BE2C (cell line): ENCODE measurements around the gene IMPA2.
"Not testable (repeated sequence)": the region's sequence is repeated elsewhere in the genome, so short reads cannot be mapped to it uniquely, and the experiment has no call there.

Experiments
- DNase-seq: peaks from one replicate; pipeline ENCODE4 v3.0.0-alpha.2; 2020
- H3K27me3 ChIP-seq: fragments of 250-450 bp; sonication (Bioruptor Pico); 2 replicates; pipeline ENCODE4 v1.5.1; 2020; ENCODE audit warnings: mild to moderate bottlenecking
- H3K36me3 ChIP-seq: fragments of 250-450 bp; sonication (Bioruptor Pico); 2 replicates; pipeline ENCODE4 v1.5.1; 2020; ENCODE audit warnings: mild to moderate bottlenecking
- H3K4me1 ChIP-seq: fragments of 250-450 bp; sonication (Bioruptor Pico); 2 replicates; pipeline ENCODE4 v1.5.1; 2020
- H3K4me3 ChIP-seq: 2 replicates; pipeline ENCODE4 v1.5.1; 2011; ENCODE audit warnings: low read depth, low read length
- H3K9me3 ChIP-seq: fragments of 250-450 bp; sonication (Bioruptor Pico); 2 replicates; pipeline ENCODE4 v1.5.1; 2020
- TF ChIP-seq, protein P1 (sequence below): IDR thresholded peaks from 2 replicates; pipeline ENCODE4 v1.5.1; 2012; ENCODE audit warnings: mild to moderate bottlenecking, low read depth, low read length

The IMPA2 gene

DNA sequence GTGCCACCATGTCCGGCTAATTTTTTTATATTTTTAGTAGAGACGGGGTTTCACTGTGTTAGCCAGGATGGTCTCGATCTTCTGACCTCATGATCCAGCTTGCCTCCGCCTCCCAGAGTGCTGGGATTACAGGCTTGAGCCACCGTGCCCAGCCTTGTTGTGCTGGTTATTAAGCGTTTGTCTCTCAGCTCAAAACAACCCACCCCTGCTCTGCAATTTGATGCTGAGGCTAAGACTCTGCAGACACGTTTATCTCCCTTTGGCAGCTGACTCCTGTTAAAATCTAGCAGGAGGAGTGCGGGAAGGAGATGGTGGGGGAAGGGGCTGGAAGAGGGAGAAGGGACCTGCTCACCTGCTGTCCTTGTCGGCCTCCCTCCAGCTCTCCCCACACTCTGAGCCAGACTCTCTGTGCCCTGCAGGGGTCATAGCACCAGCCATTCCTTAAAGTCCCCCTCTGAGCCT lies 29.9 kb upstream of the IMPA2 start:
- Histone ChIP-seq H3K27me3 (no peaks in the 10 kb centered on the region), H3K9me3 (no peaks in the 10 kb centered on the region), H3K4me1 (no peaks in the 10 kb centered on the region), H3K36me3 (no peaks in the 10 kb centered on the region), H3K4me3 (no peak overlapping the region)
- DNase-seq, result no peak
- TF ChIP-seq, protein P1, sequence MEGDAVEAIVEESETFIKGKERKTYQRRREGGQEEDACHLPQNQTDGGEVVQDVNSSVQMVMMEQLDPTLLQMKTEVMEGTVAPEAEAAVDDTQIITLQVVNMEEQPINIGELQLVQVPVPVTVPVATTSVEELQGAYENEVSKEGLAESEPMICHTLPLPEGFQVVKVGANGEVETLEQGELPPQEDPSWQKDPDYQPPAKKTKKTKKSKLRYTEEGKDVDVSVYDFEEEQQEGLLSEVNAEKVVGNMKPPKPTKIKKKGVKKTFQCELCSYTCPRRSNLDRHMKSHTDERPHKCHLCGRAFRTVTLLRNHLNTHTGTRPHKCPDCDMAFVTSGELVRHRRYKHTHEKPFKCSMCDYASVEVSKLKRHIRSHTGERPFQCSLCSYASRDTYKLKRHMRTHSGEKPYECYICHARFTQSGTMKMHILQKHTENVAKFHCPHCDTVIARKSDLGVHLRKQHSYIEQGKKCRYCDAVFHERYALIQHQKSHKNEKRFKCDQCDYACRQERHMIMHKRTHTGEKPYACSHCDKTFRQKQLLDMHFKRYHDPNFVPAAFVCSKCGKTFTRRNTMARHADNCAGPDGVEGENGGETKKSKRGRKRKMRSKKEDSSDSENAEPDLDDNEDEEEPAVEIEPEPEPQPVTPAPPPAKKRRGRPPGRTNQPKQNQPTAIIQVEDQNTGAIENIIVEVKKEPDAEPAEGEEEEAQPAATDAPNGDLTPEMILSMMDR, result no peak

DNA sequence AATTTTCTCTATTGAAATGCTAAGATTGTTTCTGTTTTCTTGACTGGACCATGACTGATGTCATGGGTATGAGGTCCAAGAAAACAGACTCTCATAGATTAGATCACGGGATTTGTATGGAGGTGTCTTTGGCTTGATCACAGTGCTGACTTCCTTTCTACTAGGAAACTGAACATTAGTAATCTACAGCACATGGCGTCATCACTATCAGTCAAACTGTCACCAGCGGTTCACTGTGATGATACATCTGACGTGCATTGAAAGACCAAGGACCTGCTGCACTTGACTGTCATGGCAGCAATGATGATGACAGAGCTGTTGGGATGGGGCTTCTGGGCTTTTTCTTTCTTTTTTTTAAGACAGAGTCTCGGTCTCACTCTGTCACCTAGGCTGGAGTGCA lies 28.2 kb upstream of the IMPA2 start:
- no peaks in the 10 kb centered on the region for H3K27me3 ChIP-seq
- no peaks in the 10 kb centered on the region for H3K4me1 ChIP-seq
- no peak overlapping the region for H3K4me3 ChIP-seq
- no peak for DNase-seq
- no peaks in the 10 kb centered on the region for H3K36me3 ChIP-seq
- H3K9me3 ChIP-seq, result no peaks in the 10 kb centered on the region
- TF ChIP-seq, protein P1, result no peak

DNA sequence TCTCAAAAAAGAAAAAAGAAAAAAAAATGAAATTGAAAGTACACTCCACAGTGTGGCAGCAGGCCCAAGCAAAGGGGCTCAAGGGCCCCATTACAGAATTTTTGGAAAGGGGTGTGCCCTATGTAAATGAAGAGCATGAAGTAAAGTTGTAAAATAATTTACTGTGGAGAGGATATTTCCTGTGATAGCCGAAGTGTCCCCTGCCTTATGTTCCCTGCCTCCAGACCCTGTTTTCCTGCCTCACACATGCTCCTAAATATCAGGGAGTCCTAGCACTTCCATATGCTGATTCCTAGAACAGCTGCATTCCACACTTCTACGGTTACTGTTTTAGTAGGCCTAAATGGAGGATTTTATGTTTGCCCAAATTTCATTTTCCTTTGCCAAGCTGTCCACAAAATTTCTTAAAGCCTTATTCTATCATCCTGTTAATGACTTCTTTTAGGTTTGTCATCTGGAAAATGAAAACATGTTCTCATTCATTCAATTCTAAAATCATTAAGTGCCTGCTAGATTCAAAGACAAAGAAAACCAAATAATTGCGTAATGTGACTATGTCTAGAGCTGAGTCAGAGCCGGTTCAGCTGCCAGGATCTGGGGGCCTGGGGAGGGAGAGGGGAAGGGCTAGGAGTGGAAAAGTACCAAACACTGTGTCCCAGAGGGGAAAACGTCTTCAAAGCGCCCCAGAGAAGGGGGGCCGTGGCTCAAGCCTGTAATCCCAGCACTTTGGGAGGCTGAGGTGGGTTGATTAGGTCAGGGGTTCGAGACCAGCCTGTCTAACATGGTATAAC lies 25.9 kb upstream of the IMPA2 start:
- no peak overlapping the region for H3K4me3 ChIP-seq
- TF ChIP-seq, protein P1, result no peak
- H3K9me3 ChIP-seq, result no peaks in the 10 kb centered on the region
- H3K27me3 ChIP-seq, result no peaks in the 10 kb centered on the region
- DNase-seq, result no peak
- H3K36me3 ChIP-seq, result no peaks in the 10 kb centered on the region
- no peaks in the 10 kb centered on the region for H3K4me1 ChIP-seq

DNA sequence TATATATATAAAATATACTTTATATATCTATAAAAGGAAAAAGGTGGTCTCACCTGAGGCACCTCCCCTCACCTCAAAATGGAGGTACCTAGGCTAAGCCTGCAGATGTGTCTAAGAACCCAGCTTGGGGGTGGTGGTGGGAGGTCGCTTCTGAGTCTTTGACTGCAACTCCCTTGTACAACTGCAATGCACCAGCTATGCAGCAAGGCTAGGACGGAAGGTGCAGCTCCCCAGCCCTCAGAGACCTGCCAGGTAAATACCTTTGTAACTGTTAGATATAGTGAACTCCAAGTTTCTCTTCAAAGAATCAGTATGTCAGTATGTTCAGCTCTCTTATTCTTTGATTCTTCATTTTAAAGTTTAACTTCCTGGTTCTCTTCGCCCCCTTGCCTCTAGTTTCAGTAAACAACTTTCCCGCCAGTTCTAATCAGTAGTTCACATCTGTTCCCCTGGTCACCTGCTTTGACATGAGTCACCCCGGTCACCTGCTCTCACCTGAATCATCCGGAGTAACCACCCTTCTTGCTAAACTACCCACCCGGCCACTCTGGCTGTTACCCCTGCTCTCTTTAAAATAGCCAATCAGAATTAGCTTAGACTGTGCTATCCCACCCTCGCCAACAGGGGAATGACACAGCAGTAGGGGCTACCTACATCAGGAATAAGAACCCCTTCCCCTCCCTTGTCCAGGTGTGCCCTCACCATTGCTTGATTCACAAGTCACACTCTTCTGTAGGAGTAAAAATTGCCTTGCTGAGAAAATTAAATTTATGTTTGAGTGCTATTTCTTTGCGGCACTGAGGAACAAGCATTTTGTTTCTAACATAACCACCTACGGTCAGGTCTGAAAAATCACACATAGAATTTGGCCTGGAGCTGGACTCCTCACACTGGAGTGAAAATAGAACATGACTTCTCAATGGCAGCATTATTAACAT lies 24.7 kb upstream of the IMPA2 start:
- Histone ChIP-seq H3K36me3 (no peaks in the 10 kb centered on the region), H3K4me1 (no peaks in the 10 kb centered on the region), H3K9me3 (no peaks in the 10 kb centered on the region), H3K27me3 (no peaks in the 10 kb centered on the region), H3K4me3 (no peak overlapping the region)
- TF ChIP-seq, protein P1, result no peak
- DNase-seq, result no peak

DNA sequence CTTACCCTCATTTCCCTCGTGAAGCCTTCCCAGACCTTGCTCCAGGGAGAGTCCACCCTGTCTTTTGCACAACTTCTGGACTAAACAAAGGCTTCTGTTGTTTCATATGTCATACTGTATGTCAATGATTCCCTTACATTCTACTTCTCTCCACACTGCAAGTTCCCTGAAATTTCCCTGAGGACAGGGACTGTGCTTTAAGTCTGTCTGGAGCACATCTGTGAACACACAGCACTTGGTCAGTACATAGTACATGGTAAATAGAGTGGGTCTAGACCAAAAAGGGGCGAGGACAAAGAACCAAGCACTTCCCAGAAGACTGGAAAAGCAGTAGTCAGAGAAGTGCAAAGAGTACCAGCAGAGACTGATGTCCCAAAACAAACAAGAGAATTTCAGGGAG lies 23.7 kb upstream of the IMPA2 start:
- H3K4me1 ChIP-seq, result no peaks in the 10 kb centered on the region
- H3K4me3 ChIP-seq, result no peak overlapping the region
- DNase-seq, result no peak
- H3K36me3 ChIP-seq, result no peaks in the 10 kb centered on the region
- H3K9me3 ChIP-seq, result no peaks in the 10 kb centered on the region
- TF ChIP-seq, protein P1, result no peak
- H3K27me3 ChIP-seq, result no peaks in the 10 kb centered on the region

DNA sequence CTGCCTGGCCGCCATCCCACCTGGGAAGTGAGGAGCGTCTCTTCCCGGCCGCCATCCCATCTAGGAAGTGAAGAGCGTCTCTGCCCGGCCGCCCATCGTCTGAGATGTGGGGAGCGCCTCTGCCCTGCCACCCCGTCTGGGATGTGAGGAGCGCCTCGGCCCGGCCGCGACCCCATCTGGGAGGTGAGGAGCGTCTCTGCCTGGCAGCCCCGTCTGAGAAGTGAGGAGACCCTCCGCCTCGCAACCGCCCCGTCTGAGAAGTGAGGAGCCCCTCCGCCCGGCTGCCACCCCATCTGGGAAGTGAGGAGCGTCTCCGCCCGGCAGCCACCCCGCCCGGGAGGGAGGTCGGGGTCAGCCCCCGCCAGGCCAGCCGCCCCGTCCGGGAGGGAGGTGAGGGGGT lies 21.7 kb upstream of the IMPA2 start:
- not testable (repeated sequence) for DNase-seq, H3K4me1 ChIP-seq, H3K36me3 ChIP-seq, H3K27me3 ChIP-seq, H3K9me3 ChIP-seq, H3K4me3 ChIP-seq
